H1 (cell line): Measurements from ENCODE around the gene PSMA5. TPM values are rescaled to one million over a fixed set of nuclear protein-coding genes. Genes with fewer than 3 reads are reported as not detected.

Source experiments
- CTCF ChIA-PET: fragments of 300-600 bp; sonication (Branson Sonifier 250); formaldehyde crosslinking; loops from one replicate; lab custom pipeline; 2021; ENCODE audit not compliant: partially characterized antibody; lab: Charles Lee
- POLR2A ChIA-PET: fragments of 300-600 bp; sonication (Branson Sonifier 250); formaldehyde crosslinking; loops from one replicate; lab custom pipeline; 2021; ENCODE audit warnings: inconsistent platforms; ENCODE audit not compliant: partially characterized antibody; lab: Charles Lee
- DNase-seq, 2 experiments: peaks; one replicate each; pipeline versions ENCODE4 v3.0.0 to v3.0.0-alpha.2; 2010 to 2022; ENCODE audit warnings: low spot score in 2 of 2, low read depth in 1 of 2, mixed read lengths in 1 of 2
- FAIRE-seq: peaks from 2 replicates; lab custom pipeline; 2011; peaks lifted over from hg19 to GRCh38; lab: Jason Lieb, UNC
- H2AFZ ChIP-seq: 2 replicates; pipeline ENCODE4 v1.8.1; 2012; ENCODE audit warnings: low read length, inconsistent platforms
- H2AK5ac ChIP-seq: 2 replicates; pipeline ENCODE4 v1.6.1; 2013; ENCODE audit warnings: low read depth, low read length
- H2BK120ac ChIP-seq: replicated peaks from 2 replicates; pipeline ENCODE3; 2013; ENCODE audit warnings: low read depth, low read length, inconsistent platforms
- H2BK12ac ChIP-seq: 2 replicates; pipeline ENCODE4 v1.6.1; 2013; ENCODE audit warnings: low read depth, low read length
- H2BK15ac ChIP-seq: 2 replicates; pipeline ENCODE4 v1.6.1; 2013; ENCODE audit warnings: low read length
- H2BK20ac ChIP-seq: 2 replicates; pipeline ENCODE4 v1.6.1; 2013; ENCODE audit warnings: low read length
- H2BK5ac ChIP-seq: 2 replicates; pipeline ENCODE4 v1.6.1; 2013; ENCODE audit warnings: low read depth, low read length
- H3K14ac ChIP-seq: 2 replicates; pipeline ENCODE4 v1.6.1; 2013; ENCODE audit warnings: inconsistent platforms; ENCODE audit not compliant: insufficient read length
- H3K18ac ChIP-seq: 2 replicates; pipeline ENCODE4 v1.6.1; 2013; ENCODE audit warnings: low read length; ENCODE audit errors: extremely low read depth
- H3K23ac ChIP-seq: 2 replicates; pipeline ENCODE4 v1.6.1; 2013; ENCODE audit warnings: inconsistent platforms; ENCODE audit not compliant: insufficient read length
- H3K23me2 ChIP-seq: 2 replicates; pipeline ENCODE4 v1.6.1; 2013; ENCODE audit warnings: low read depth, low read length
- H3K27ac ChIP-seq: 2 replicates; pipeline ENCODE4 v1.6.1; 2011; ENCODE audit warnings: low read depth, low read length, inconsistent platforms
- H3K27me3 ChIP-seq, 4 experiments: replicated peaks in 1 of 4; 1 replicate in 1 of 4; 2 replicates in 3 of 4; pipeline versions ENCODE4 v1.6.1 to v1.8.1; 2011 to 2013; ENCODE audit warnings: low read length in 3 of 4, mild to moderate bottlenecking in 3 of 4, inconsistent platforms in 2 of 4, mixed read lengths in 2 of 4, moderate library complexity in 1 of 4; ENCODE audit not compliant: control insufficient read depth in 3 of 4, insufficient read depth in 3 of 4; ENCODE audit errors: extremely low read depth in 1 of 4
- H3K36me3 ChIP-seq, 4 experiments: 2 replicates each; pipeline versions ENCODE4 v1.6.1 to v1.8.1; 2011 to 2013; ENCODE audit warnings: mild to moderate bottlenecking in 4 of 4, low read length in 3 of 4, moderate library complexity in 2 of 4, control low read depth in 1 of 4, inconsistent platforms in 1 of 4; ENCODE audit not compliant: insufficient read depth in 4 of 4, control insufficient read depth in 2 of 4
- H3K4ac ChIP-seq: replicated peaks from 2 replicates; pipeline ENCODE3; 2013; ENCODE audit warnings: low read length, low read depth, mixed read lengths, inconsistent platforms; ENCODE audit not compliant: insufficient read length
- H3K4me1 ChIP-seq, 4 experiments: replicated peaks in 1 of 4; 1 replicate in 1 of 4; 2 replicates in 3 of 4; pipeline versions ENCODE4 v1.6.1 to v1.8.1; 2011 to 2013; ENCODE audit warnings: low read length in 3 of 4, inconsistent platforms in 2 of 4, mixed read lengths in 1 of 4; ENCODE audit not compliant: insufficient read depth in 4 of 4, control insufficient read depth in 3 of 4
- H3K4me2 ChIP-seq, 2 experiments: 2 replicates each; pipeline versions ENCODE4 v1.6.1 to v1.8.1; 2011 to 2013; ENCODE audit warnings: low read depth in 2 of 2, low read length in 2 of 2, control low read depth in 1 of 2, inconsistent platforms in 1 of 2, mild to moderate bottlenecking in 1 of 2; ENCODE audit not compliant: insufficient read depth in 1 of 2
- H3K4me3 ChIP-seq, 4 experiments: fragments of 200-600, 300-600 bp in 1 of 4; sonication (generic), shearing (Covaris generic), sonication (Bioruptor Twin) in 1 of 4; 2 replicates each; pipeline versions ENCODE4 v1.5.1 to v1.8.1; 2011 to 2016; ENCODE audit warnings: low read length in 4 of 4, low read depth in 3 of 4, control low read depth in 2 of 4, inconsistent platforms in 2 of 4, mild to moderate bottlenecking in 2 of 4, mixed read lengths in 1 of 4, moderate library complexity in 1 of 4; ENCODE audit not compliant: insufficient read depth in 2 of 4; ENCODE audit errors: extremely low read depth in 1 of 4
- H3K56ac ChIP-seq: replicated peaks from 2 replicates; pipeline ENCODE3; 2013; ENCODE audit warnings: low read depth, mild to moderate bottlenecking, mixed read lengths, low read length, inconsistent platforms; ENCODE audit not compliant: insufficient read length
- H3K79me1 ChIP-seq: 2 replicates; pipeline ENCODE4 v1.6.1; 2013; ENCODE audit warnings: low read depth, low read length, control low read depth
- H3K79me2 ChIP-seq, 2 experiments: 2 replicates each; pipeline versions ENCODE4 v1.6.1 to v1.8.1; 2012 to 2013; ENCODE audit warnings: low read length in 2 of 2, mild to moderate bottlenecking in 2 of 2, inconsistent platforms in 1 of 2; ENCODE audit not compliant: insufficient read depth in 2 of 2, control insufficient read depth in 1 of 2
- H3K9ac ChIP-seq, 4 experiments: replicated peaks in 1 of 4; 1 replicate in 1 of 4; 2 replicates in 3 of 4; pipeline versions ENCODE4 v1.6.1 to v1.8.1; 2011 to 2013; ENCODE audit warnings: low read depth in 3 of 4, low read length in 3 of 4, control low read depth in 2 of 4, mild to moderate bottlenecking in 2 of 4, moderate library complexity in 2 of 4, inconsistent platforms in 1 of 4; ENCODE audit errors: extremely low read depth in 1 of 4
- H3K9me3 ChIP-seq, 2 experiments: 2 replicates each; pipeline versions ENCODE4 v1.6.1 to v1.8.1; 2012 to 2013; ENCODE audit warnings: mild to moderate bottlenecking in 2 of 2, moderate library complexity in 2 of 2, control low read depth in 1 of 2, inconsistent platforms in 1 of 2, low read depth in 1 of 2, low read length in 1 of 2, mixed read lengths in 1 of 2; ENCODE audit not compliant: insufficient read depth in 2 of 2
- H4K20me1 ChIP-seq, 2 experiments: replicated peaks in 1 of 2; 2 replicates each; pipeline versions ENCODE3 to v1.8.1; 2011 to 2013; ENCODE audit warnings: inconsistent platforms in 2 of 2, low read length in 2 of 2, mild to moderate bottlenecking in 1 of 2; ENCODE audit not compliant: insufficient read depth in 2 of 2, control insufficient read depth in 1 of 2
- H4K5ac ChIP-seq: 2 replicates; pipeline ENCODE4 v1.6.1; 2013; ENCODE audit warnings: low read length, low read depth, mixed read lengths, inconsistent platforms; ENCODE audit not compliant: insufficient read length
- H4K8ac ChIP-seq: 2 replicates; pipeline ENCODE4 v1.8.0; 2013; ENCODE audit warnings: mild to moderate bottlenecking, moderate library complexity, low read length, inconsistent platforms; ENCODE audit not compliant: insufficient read depth; ENCODE audit errors: extremely low read depth
- H4K91ac ChIP-seq: replicated peaks from 2 replicates; pipeline ENCODE3; 2013; ENCODE audit warnings: low read length, mixed read lengths, inconsistent platforms; ENCODE audit not compliant: insufficient read length
- HDAC6 ChIP-seq: IDR thresholded peaks from one replicate; pipeline ENCODE4 v1.7.1; 2012; ENCODE audit warnings: low read depth, mild to moderate bottlenecking, inconsistent platforms, low read length, moderate library complexity
- MAFK ChIP-seq: IDR thresholded peaks from 2 replicates; pipeline ENCODE4 v1.6.1; 2012; ENCODE audit warnings: low read depth, mild to moderate bottlenecking, improper control_type of control experiment, low read length
- RBBP5 ChIP-seq: IDR thresholded peaks from 2 replicates; pipeline ENCODE4 v1.7.1; 2012; ENCODE audit warnings: low read depth, mild to moderate bottlenecking, inconsistent platforms, low read length, moderate library complexity, borderline replicate concordance
- SP2 ChIP-seq: IDR thresholded peaks from 2 replicates; pipeline ENCODE4 v1.6.1; 2012; ENCODE audit warnings: mild to moderate bottlenecking, low read length, inconsistent platforms
- WGBS, 2 experiments: shearing (Covaris generic) in 1 of 2; methylation state at CpG; one replicate each; pipeline versions ENCODE4 v1.1.6 to v1.1.7; 2013 to 2015; ENCODE audit warnings: low lambda C conversion rate in 2 of 2, mixed read lengths in 2 of 2, inconsistent platforms in 1 of 2, low coverage in 1 of 2, missing lambda C conversion rate in 1 of 2; ENCODE audit not compliant: insufficient replicate concordance in 2 of 2, insufficient coverage in 1 of 2, insufficient read length in 1 of 2; ENCODE audit errors: extremely low coverage in 1 of 2, missing lambda C conversion rate in 1 of 2; 5-methylcytosine and 5-hydroxymethylcytosine counted together
- polyA plus RNA-seq, 7 experiments: library from polyadenylated mRNA; depleted of rRNA in 3 of 7; stranded (reverse) in 5 of 7; unstranded in 2 of 7; fragments of >200 nt in 5 of 7; fragments of 200-250 nt in 2 of 7; gene quantifications; 1 replicate in 5 of 7; 2 replicates in 1 of 7; 4 replicates in 1 of 7; pipeline versions ENCODE4 v1.2.1 to v1.2.3, GENCODE V29; 2011 to 2013; ENCODE audit warnings: missing spikeins in 2 of 7, mixed read lengths in 2 of 7
- total RNA-seq: library from RNA; stranded (reverse); fragmentation: NEBNext Ultra II Directional; extraction: Animal tissue kit (Norgen Biotek cat#: 25700); gene quantifications from 2 replicates; pipeline ENCODE4 v1.2.1, GENCODE V29; 2021
- TF ChIP-seq, protein P1 (sequence below): IDR thresholded peaks from 2 replicates; pipeline ENCODE4 v1.6.1; 2012; ENCODE audit warnings: inconsistent platforms

Gene PSMA5
- total and polyA plus RNA-seq, 2 of the 8 experiments (the other 6 are each of a cell fraction or from before 2014, with no cell fraction given), result 140 to 166 TPM

GRCh38 chr1:109393617-109394233, 32.5 kb downstream of the PSMA5 start:
- H3K4me2 ChIP-seq, result no peak overlapping the region
- POLR2A ChIA-PET, result interaction anchor here (1.0 kb wide), 1 partner anchor 117 kb away, joined by 3 read pairs; no protein-coding TSS in a partner anchor
- no peaks in the 10 kb centered on the region for H3K36me3 ChIP-seq
- no peak overlapping the region for H2AK5ac ChIP-seq
- H3K4me3 ChIP-seq, result no peak overlapping the region
- H4K8ac ChIP-seq, result no peak overlapping the region
- 76% methylated on average over 2 of the region's 2 CpGs; no CpG with 5 or more reads in 1 of the 2 experiments for WGBS, 2 experiments
- H3K79me2 ChIP-seq, result peaks cover 0 to 80% of the 10 kb centered on the region in 2 experiments; a peak in 3 of 4 replicates
- H2BK12ac ChIP-seq, result no peak overlapping the region
- H2BK15ac ChIP-seq, result no peak overlapping the region
- peaks cover 3 to 9% (median 6%) of the 10 kb centered on the region in 4 experiments; a peak in 6 of 7 replicates for H3K4me1 ChIP-seq
- no peak overlapping the region for H4K91ac ChIP-seq
- H2AFZ ChIP-seq, result no peak overlapping the region
- H2BK120ac ChIP-seq, result no peak overlapping the region
- H2BK5ac ChIP-seq, result no peak overlapping the region
- peaks cover 0 to 8% of the 10 kb centered on the region in 2 experiments for H4K20me1 ChIP-seq
- no peak overlapping the region for H4K5ac ChIP-seq
- no peaks in the 10 kb centered on the region for H3K27me3 ChIP-seq
- no peak overlapping the region for H3K56ac ChIP-seq
- H3K18ac ChIP-seq, result no peak overlapping the region
- H3K14ac ChIP-seq, result no peak overlapping the region
- H2BK20ac ChIP-seq, result no peak overlapping the region
- H3K79me1 ChIP-seq, result 0 out of 2 replicates have a peak, but pooled peaks cover 5% of the 10 kb centered on the region
- CTCF ChIA-PET, result no interaction called here
- FAIRE-seq (no peak), DNase-seq (no peak)
- peaks cover 8% of the 10 kb centered on the region for H3K23me2 ChIP-seq
- no peak overlapping the region for H3K27ac ChIP-seq
- no peak overlapping the region for H3K23ac ChIP-seq
- no peak overlapping the region for H3K4ac ChIP-seq
- no peak overlapping the region for H3K9ac ChIP-seq
- no peaks in the 10 kb centered on the region for H3K9me3 ChIP-seq
- TF ChIP-seq RBBP5 (no peak), MAFK (no peak), SP2 (no peak), HDAC6 (no peak)
- TF ChIP-seq, protein P1, sequence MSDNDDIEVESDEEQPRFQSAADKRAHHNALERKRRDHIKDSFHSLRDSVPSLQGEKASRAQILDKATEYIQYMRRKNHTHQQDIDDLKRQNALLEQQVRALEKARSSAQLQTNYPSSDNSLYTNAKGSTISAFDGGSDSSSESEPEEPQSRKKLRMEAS, result no peak
